ENCODE results near the gene DEFB128.

The DEFB128 gene

GRCh38 chr20:145877-146276 lies 43.6 kb downstream of the DEFB128 start:
- no peak for DNase-seq

- no peak for DNase-seq
Observed at GRCh38 chr20:142290-142689, 47.2 kb downstream of the DEFB128 start, which contains the start of gene DEFB126. TSS of gene DEFB126 (plus strand) at chr20:142590. CDS start at chr20:142629, 39 bp downstream.

All from activated CD8-positive, alpha-beta memory T cell treated with anti-CD3 and anti-CD28 coated beads, Interleukin-2, amount 50 U/mL, for 4 hours (primary cell).